ENCODE measurements around the gene GTF3A.
"Not testable (repeated sequence)": the region's sequence is repeated elsewhere in the genome, so short reads cannot be mapped to it uniquely, and the experiment has no call there.

GTF3A gene

GRCh38 chr13:27424246-27425157, at the start of gene GTF3A:
TSS of gene GTF3A (plus strand) at chr13:27424619.
- peak; percentile 75 for DNase-seq (ENCODE audit: low spot score)

- peak; percentile 74 for DNase-seq (ENCODE audit: low spot score)
These were observed 49.8 kb upstream of the GTF3A start for GRCh38 chr13:27374650-27375049.

GRCh38 chr13:27375686-27376326, 48.6 kb upstream of the GTF3A start:
- DNase-seq (ENCODE audit: low spot score), result peak; percentile 53

GRCh38 chr13:27379126-27379525, 45.3 kb upstream of the GTF3A start:
- DNase-seq (ENCODE audit: low spot score), result no peak

- peak; percentile 71 for DNase-seq (ENCODE audit: low spot score)
These were observed 44.5 kb upstream of the GTF3A start for GRCh38 chr13:27379694-27380641.

GRCh38 chr13:27381601-27382000, 42.8 kb upstream of the GTF3A start:
- DNase-seq (ENCODE audit: low spot score), result no peak

DNA sequence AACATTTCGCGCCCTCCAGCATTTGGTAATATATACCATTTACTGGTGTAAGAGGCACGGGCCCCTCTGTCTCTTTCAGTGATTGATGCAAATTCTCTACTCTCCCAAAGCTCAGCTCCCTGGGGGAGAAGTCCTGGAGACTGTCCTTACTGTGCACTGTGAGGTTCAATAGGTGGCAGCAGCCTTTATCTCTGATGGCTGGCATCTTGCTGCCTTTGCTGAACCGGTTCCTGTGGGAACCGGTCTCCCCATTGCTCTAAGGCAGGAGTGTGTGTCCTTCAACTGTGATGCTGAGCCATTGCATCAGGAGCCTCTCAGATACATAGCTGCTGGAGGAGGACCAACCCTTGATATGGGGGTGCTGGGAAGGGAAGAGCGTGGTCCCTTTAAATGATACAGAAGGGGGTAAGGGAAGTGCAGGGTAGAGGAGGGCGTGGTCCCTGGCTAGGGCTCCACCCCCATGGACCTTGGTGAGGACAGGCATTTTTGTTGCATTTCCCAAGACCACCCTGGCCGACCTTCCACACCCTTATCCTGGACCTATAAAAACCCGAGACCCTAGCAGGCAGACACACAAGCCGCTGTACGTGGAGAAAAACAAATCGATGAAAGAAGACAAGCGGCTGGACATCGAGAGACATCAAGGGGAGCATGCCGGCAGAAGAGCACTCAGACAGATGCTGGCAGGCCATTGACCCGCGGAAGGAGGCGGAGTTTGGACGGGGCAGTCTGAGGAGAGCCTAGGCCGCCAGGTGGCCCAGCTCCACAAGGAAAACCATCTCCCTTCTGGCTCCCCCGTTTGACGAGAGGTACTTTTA, 41.1 kb upstream of the GTF3A start:
- no peak for DNase-seq (ENCODE audit: low spot score)

GRCh38 chr13:27384285-27384684, 40.1 kb upstream of the GTF3A start:
- DNase-seq (ENCODE audit: low spot score), result no peak

GRCh38 chr13:27388241-27388640, 36.2 kb upstream of the GTF3A start:
- DNase-seq (ENCODE audit: low spot score), result no peak

DNA sequence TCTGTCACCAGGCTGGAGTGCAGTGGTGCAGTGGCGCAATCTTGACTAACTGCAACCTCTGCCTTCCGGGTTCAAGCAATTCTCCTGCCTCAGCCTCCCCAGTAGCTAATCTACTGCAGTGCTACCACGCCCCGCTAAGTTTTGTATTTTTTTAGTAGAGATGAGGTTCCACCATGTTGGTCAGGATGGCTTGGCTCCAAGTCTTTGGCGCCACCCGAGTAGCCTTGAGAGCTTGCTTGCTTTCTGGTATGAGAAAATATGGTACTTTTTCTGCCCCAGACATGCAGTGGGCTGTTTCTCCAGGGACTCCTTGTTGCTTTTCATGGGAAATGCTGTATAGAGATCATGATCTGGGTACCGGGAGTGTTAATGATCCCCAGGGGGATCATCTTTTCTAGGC, 34.5 kb upstream of the GTF3A start:
- no peak for DNase-seq (ENCODE audit: low spot score)

DNA sequence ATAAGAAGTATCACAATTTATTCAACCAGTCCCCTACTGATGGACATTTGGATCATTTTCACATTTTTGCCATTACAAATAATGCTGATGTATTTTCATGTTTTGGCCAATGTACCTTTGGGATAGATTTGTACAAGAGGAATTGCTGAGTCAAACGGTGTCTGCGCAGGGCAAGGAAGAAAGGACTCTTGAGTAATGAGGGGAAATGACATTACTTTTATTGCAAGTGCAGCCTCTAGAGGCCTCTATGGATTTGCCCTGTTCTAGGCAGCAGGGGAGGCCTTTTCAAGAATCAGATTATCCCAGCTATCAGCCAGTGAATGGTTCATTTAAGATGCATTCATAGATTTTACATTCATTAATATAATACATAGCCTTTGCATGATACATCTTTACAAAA, 32.9 kb upstream of the GTF3A start:
- no peak for DNase-seq (ENCODE audit: low spot score)

GRCh38 chr13:27393101-27393500, 31.3 kb upstream of the GTF3A start:
- DNase-seq (ENCODE audit: low spot score), result no peak

- DNase-seq (ENCODE audit: low spot score), result no peak
These were observed 29.4 kb upstream of the GTF3A start for GRCh38 chr13:27395007-27395510.

DNA sequence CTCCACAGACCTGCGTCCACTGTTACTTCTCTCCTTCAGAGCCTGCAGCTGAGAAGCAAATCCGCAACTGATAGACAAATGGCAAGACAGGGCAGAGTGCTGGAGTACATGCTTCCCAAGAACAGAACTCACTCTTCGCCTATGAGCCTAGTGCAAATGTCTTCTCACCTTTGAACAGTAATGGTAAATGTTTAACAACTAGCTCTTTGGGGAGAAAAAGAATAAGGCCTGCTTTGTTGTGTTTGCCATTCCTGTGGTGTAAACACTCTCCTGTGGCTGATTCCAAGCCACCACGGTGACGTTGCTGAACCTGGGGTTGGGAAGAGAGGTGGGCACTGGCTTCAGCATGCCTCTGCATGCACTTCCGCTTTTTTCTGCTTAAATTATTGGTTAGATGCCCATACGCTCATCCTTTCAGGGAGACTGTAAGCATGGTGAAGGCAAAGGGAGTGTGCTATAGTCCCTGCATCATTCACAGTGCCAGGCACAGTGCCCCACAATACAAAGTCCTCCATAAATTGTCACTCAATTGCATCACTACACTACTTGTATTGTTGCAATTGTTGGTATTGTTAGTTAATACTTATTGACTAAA, 28.1 kb upstream of the GTF3A start:
- DNase-seq (ENCODE audit: low spot score), result no peak

GRCh38 chr13:27398360-27398759, 26.1 kb upstream of the GTF3A start:
- DNase-seq (ENCODE audit: low spot score), result no peak

GRCh38 chr13:27400405-27400804, 24.0 kb upstream of the GTF3A start:
- not testable (repeated sequence) for DNase-seq (ENCODE audit: low spot score)

DNA sequence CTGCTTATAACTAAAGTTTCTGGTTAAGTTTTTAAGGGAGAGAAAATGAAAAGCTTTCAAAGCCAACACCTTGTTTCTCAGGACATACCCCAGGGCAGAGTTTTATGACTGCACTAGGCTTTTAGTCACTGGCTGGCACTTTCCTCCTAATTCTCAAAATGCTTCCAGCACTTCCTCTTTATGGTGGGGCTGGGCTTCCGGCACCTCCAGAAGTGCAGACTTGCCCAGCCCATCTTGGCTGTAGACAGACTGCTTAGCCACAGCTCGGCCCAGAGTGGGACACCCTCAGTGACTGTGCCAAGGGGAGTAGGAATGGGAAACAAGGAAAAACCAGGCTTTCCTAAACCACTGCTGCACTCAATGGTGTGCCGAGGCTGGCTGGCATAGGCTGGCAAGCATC, 23.2 kb upstream of the GTF3A start:
- DNase-seq (ENCODE audit: low spot score), result no peak

GRCh38 chr13:27403203-27403678, 21.2 kb upstream of the GTF3A start:
- DNase-seq (ENCODE audit: low spot score), result no peak

GRCh38 chr13:27403727-27404385, 20.6 kb upstream of the GTF3A start:
- DNase-seq (ENCODE audit: low spot score), result no peak

DNA sequence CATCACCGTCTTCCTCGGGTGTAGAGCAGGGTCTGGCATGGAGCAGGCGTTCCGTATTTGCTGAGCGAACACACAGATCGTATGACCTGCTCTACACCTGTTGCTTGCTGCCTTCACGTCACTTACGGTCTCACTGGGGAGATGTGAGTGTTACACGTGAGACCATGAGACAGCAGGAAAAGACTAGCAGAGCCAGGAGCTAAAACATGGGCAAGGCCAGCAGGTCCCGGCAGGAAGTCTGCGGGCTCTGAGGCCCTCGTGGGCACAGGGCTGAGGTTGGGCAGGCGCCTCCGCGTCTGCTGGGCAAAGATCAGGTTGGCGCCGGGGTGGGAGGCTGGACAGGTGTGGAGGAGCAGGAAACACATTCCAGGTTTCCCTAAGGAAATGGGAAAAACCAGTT, 19.7 kb upstream of the GTF3A start:
- no peak for DNase-seq (ENCODE audit: low spot score)
